Heart left ventricle (tissue), 13 donors: ENCODE measurements around the gene ARVCF.

Experiments used
- POLR2A ChIP-seq, 2 donors: fragments of 450-650 bp; IDR thresholded peaks; one replicate each; pipeline ENCODE4 v1.6.1; 2017; ENCODE audit warnings: antibody characterized with exemption in 2 of 2, mild to moderate bottlenecking in 2 of 2, moderate library complexity in 2 of 2
- TF ChIP-seq, protein P1 (sequence below), 12 donors: fragments of 200-600 bp; sonication (generic) in 4 of 12; IDR thresholded peaks; one replicate each; pipeline versions ENCODE4 v1.5.0 to v1.8.0; 2018 to 2022; ENCODE audit warnings: antibody characterized with exemption in 12 of 12, mild to moderate bottlenecking in 5 of 12
- donor health status: ischemic (EF 13 %, LVEDD 7.1; RV severe dilation, severe dysfunction).
- donor health status: DM: no; HTN: yes; CAD: no.
- donor health status: DM: no; HTN: no; CAD: no.
- donor health status: ischemic (EF 25% LVEDD 6.9; RV normal size, moderate dysfunction).
- donor health status: ischemic (EF 25% LVEDD 5.7; RV mildly dilated, moderate dysfunction).
- donor health status: ischemic (EF 35%, LVEDD 5.7; RV mildly dilated, moderate dysfunction).
- donor health status: nonischemic (EF 11% LVEDD 7.7; RV severe dilation, severe dysfunction).
- donor health status: DM: yes; HTN: yes; CAD: no.
- donor health status: PGD.
- donor health status: ischemic (EF 29% LVEDD 5.4; RV normal size, mild dysfunction).
- donor health status: nonischemic (EF 23%, LVEDD 6.1; RV moderate dilation, normal function).

DNA sequence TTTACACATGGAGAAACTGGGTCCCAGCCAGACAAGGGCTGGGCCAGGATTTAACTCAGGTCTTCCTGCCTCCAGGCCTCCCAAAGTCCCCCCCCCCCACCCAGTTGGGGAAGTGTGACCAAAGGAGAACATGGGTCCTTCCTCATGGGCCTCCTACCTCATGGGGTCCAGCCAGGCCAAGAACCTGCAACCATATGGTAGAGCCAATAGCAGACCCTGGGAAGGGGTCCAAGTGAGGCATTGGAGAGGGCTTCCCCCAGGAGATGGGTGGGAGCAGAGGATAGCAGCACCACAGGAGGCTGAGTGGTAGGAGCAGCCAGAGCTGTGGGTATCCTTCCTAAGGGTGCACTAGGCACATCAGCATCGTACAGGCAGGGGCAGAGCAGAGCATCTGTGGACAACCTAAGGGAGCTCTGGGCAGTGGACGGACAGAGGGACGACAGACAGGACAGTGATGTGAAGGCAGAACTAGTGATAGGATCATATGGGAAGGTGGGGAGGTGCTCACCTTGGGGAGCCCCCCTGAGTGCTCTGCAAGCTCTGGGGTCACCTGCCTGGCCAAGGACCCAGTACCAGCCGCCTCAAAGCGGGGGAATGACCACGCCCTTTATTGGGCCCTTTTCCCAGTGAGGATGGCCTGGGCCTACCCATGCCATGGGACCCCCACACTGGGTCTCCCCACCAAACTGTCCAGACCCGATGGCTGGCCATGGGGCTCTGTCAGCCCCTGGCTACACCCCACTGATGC lies 4.5 kb downstream of the ARVCF start:
- TF ChIP-seq POLR2A (IDR thresholded peaks at IDR 0.05), result no peak
- TF ChIP-seq, protein P1, sequence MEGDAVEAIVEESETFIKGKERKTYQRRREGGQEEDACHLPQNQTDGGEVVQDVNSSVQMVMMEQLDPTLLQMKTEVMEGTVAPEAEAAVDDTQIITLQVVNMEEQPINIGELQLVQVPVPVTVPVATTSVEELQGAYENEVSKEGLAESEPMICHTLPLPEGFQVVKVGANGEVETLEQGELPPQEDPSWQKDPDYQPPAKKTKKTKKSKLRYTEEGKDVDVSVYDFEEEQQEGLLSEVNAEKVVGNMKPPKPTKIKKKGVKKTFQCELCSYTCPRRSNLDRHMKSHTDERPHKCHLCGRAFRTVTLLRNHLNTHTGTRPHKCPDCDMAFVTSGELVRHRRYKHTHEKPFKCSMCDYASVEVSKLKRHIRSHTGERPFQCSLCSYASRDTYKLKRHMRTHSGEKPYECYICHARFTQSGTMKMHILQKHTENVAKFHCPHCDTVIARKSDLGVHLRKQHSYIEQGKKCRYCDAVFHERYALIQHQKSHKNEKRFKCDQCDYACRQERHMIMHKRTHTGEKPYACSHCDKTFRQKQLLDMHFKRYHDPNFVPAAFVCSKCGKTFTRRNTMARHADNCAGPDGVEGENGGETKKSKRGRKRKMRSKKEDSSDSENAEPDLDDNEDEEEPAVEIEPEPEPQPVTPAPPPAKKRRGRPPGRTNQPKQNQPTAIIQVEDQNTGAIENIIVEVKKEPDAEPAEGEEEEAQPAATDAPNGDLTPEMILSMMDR (IDR thresholded peaks at IDR 0.05), result no peak
